ENCODE results near the gene TTLL12. TPM values are rescaled to one million over a fixed set of nuclear protein-coding genes. Genes with fewer than 3 reads are reported as not detected.

Gene TTLL12
- total RNA-seq, 1 experiment from 2014 or later: 35.2 TPM

GRCh38 chr22:43213962-43214361 is 27.0 kb upstream of the TTLL12 start:
- no peak for DNase-seq (ENCODE audit: low spot score)

GRCh38 chr22:43213051-43213450 is 26.1 kb upstream of the TTLL12 start:
- no peak for DNase-seq (ENCODE audit: low spot score)

GRCh38 chr22:43212434-43212952 is 25.6 kb upstream of the TTLL12 start:
- DNase-seq (ENCODE audit: low spot score): no peak

GRCh38 chr22:43211941-43212433 is 25.1 kb upstream of the TTLL12 start:
- DNase-seq (ENCODE audit: low spot score): no peak

GRCh38 chr22:43210631-43211515 is 23.9 kb upstream of the TTLL12 start:
- DNase-seq (ENCODE audit: low spot score): no peak

- DNase-seq (ENCODE audit: low spot score): no peak
Observed at GRCh38 chr22:43209971-43210370, 23.0 kb upstream of the TTLL12 start.

GRCh38 chr22:43209523-43209890 is 22.6 kb upstream of the TTLL12 start:
- DNase-seq (ENCODE audit: low spot score): no peak

- DNase-seq (ENCODE audit: low spot score): no peak
Observed at GRCh38 chr22:43208703-43209522, 22.0 kb upstream of the TTLL12 start.

- no peak for DNase-seq (ENCODE audit: low spot score)
Observed at GRCh38 chr22:43207849-43208702, 21.1 kb upstream of the TTLL12 start.

- DNase-seq (ENCODE audit: low spot score): no peak
Observed at GRCh38 chr22:43207386-43207785, 20.5 kb upstream of the TTLL12 start.

- no peak for DNase-seq (ENCODE audit: low spot score)
Observed at GRCh38 chr22:43206509-43207161, 19.7 kb upstream of the TTLL12 start.

GRCh38 chr22:43205748-43206508 is 19.0 kb upstream of the TTLL12 start:
- DNase-seq (ENCODE audit: low spot score): no peak

GRCh38 chr22:43205261-43205691 is 18.3 kb upstream of the TTLL12 start:
- no peak for DNase-seq (ENCODE audit: low spot score)

- DNase-seq (ENCODE audit: low spot score): no peak
Observed at GRCh38 chr22:43203471-43203981, 16.6 kb upstream of the TTLL12 start.

- no peak for DNase-seq (ENCODE audit: low spot score)
Observed at GRCh38 chr22:43202756-43203410, 15.9 kb upstream of the TTLL12 start.

- no peak for DNase-seq (ENCODE audit: low spot score)
Observed at GRCh38 chr22:43202326-43202725, 15.4 kb upstream of the TTLL12 start.

GRCh38 chr22:43201486-43202219 is 14.7 kb upstream of the TTLL12 start:
- DNase-seq (ENCODE audit: low spot score): no peak

GRCh38 chr22:43200555-43200954 is 13.6 kb upstream of the TTLL12 start:
- no peak for DNase-seq (ENCODE audit: low spot score)

- no peak for DNase-seq (ENCODE audit: low spot score)
Observed at GRCh38 chr22:43200031-43200430, 13.1 kb upstream of the TTLL12 start.

Measured in H4 (cell line).